HEK293T (cell line): ENCODE results near the gene SH3BP5.

Source experiments
- FOXM1 ChIP-seq: fragments of 450-650 bp; IDR thresholded peaks from 2 replicates; pipeline ENCODE4 v1.6.1; 2017; ENCODE audit warnings: mild to moderate bottlenecking, borderline replicate concordance
- PKNOX1 ChIP-seq: fragments of 450-650 bp; IDR thresholded peaks from 2 replicates; pipeline ENCODE4 v1.6.1; 2016
- ZNF384 ChIP-seq: fragments of 450-650 bp; IDR thresholded peaks from 2 replicates; pipeline ENCODE4 v1.6.1; 2016

- TF ChIP-seq FOXM1 (no peak), PKNOX1 (no peak), ZNF384 (no peak)
These were observed 34.6 kb downstream of the SH3BP5 start for GRCh38 chr3:15297608-15298350.
